ENCODE measurements around the gene PCDHB14. TPM values are rescaled to one million over a fixed set of nuclear protein-coding genes. Genes with fewer than 3 reads are reported as not detected.
"Not testable (repeated sequence)": the region's sequence is repeated elsewhere in the genome, so short reads cannot be mapped to it uniquely, and the experiment has no call there.

The PCDHB14 gene
- total RNA-seq, 1 experiment from 2014 or later: 0.41 TPM

DNA sequence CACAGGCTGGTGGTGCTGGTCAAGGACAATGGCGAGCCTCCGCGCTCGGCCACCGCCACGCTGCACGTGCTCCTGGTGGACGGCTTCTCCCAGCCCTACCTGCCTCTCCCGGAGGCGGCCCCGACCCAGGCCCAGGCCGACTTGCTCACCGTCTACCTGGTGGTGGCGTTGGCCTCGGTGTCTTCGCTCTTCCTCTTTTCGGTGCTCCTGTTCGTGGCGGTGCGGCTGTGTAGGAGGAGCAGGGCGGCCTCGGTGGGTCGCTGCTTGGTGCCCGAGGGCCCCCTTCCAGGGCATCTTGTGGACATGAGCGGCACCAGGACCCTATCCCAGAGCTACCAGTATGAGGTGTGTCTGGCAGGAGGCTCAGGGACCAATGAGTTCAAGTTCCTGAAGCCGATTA is 7.1 kb upstream of the PCDHB14 start:
- H3K4me1 ChIP-seq; H3K4me3 Mint-ChIP-seq (ENCODE audit: unreplicated experiment); POLR2A ChIA-PET; H3K36me3 Mint-ChIP-seq (ENCODE audit: insufficient read depth, unreplicated experiment); H3K36me3 ChIP-seq (ENCODE audit: control insufficient read depth, insufficient read depth, low read length); CTCF ChIA-PET; intact Hi-C loops (cut with micrococcal nuclease; ENCODE audit: unreplicated experiment); H3K27me3 ChIP-seq (replicated peaks; ENCODE audit: control insufficient read depth, insufficient read depth, low read length); DNase-seq; H3K4me1 Mint-ChIP-seq (ENCODE audit: low read depth, unreplicated experiment); H3K4me3 ChIP-seq (ENCODE audit: low read depth, low read length); H3K27me3 Mint-ChIP-seq (ENCODE audit: insufficient read depth, unreplicated experiment); H3K9me3 ChIP-seq; H3K27ac Mint-ChIP-seq (ENCODE audit: unreplicated experiment); BruUV-seq (replicated peaks): not testable (repeated sequence)
- H3K9me3 Mint-ChIP-seq (ENCODE audit: unreplicated experiment): peaks cover 33% of the 10 kb centered on the region

DNA sequence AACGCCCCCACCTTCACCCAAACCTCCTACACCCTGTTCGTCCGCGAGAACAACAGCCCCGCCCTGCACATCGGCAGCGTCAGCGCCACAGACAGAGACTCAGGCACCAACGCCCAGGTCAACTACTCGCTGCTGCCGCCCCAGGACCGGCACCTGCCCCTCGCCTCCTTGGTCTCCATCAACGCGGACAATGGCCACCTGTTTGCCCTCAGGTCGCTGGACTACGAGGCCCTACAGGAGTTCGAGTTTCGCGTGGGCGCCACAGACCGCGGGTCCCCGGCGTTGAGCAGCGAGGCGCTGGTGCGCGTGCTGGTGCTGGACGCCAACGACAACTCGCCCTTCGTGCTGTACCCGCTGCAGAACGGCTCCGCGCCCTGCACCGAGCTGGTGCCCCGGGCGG is 1.7 kb downstream of the PCDHB14 start:
- H3K4me1 Mint-ChIP-seq (ENCODE audit: low read depth, unreplicated experiment); H3K27me3 Mint-ChIP-seq (ENCODE audit: insufficient read depth, unreplicated experiment); BruUV-seq (replicated peaks); intact Hi-C loops (cut with micrococcal nuclease; ENCODE audit: unreplicated experiment); H3K36me3 ChIP-seq (ENCODE audit: control insufficient read depth, insufficient read depth, low read length); H3K4me1 ChIP-seq; H3K9me3 ChIP-seq; H3K4me3 ChIP-seq (ENCODE audit: low read depth, low read length); DNase-seq; H3K27ac Mint-ChIP-seq (ENCODE audit: unreplicated experiment); H3K27me3 ChIP-seq (replicated peaks; ENCODE audit: control insufficient read depth, insufficient read depth, low read length); CTCF ChIA-PET; H3K4me3 Mint-ChIP-seq (ENCODE audit: unreplicated experiment); POLR2A ChIA-PET; H3K36me3 Mint-ChIP-seq (ENCODE audit: insufficient read depth, unreplicated experiment): not testable (repeated sequence)
- H3K9me3 Mint-ChIP-seq (ENCODE audit: unreplicated experiment): peaks cover 40% of the 10 kb centered on the region

GRCh38 chr5:141225421-141225820 is 2.3 kb downstream of the PCDHB14 start:
- H3K4me1 ChIP-seq; H3K4me3 ChIP-seq (ENCODE audit: low read depth, low read length); BruUV-seq (replicated peaks); H3K36me3 Mint-ChIP-seq (ENCODE audit: insufficient read depth, unreplicated experiment); H3K4me1 Mint-ChIP-seq (ENCODE audit: low read depth, unreplicated experiment); H3K27me3 ChIP-seq (replicated peaks; ENCODE audit: control insufficient read depth, insufficient read depth, low read length); H3K27ac Mint-ChIP-seq (ENCODE audit: unreplicated experiment); H3K4me3 Mint-ChIP-seq (ENCODE audit: unreplicated experiment); POLR2A ChIA-PET; DNase-seq; H3K27me3 Mint-ChIP-seq (ENCODE audit: insufficient read depth, unreplicated experiment); H3K9me3 ChIP-seq; H3K36me3 ChIP-seq (ENCODE audit: control insufficient read depth, insufficient read depth, low read length); intact Hi-C loops (cut with micrococcal nuclease; ENCODE audit: unreplicated experiment); CTCF ChIA-PET: not testable (repeated sequence)
- H3K9me3 Mint-ChIP-seq (ENCODE audit: unreplicated experiment): peaks cover 34% of the 10 kb centered on the region

DNA sequence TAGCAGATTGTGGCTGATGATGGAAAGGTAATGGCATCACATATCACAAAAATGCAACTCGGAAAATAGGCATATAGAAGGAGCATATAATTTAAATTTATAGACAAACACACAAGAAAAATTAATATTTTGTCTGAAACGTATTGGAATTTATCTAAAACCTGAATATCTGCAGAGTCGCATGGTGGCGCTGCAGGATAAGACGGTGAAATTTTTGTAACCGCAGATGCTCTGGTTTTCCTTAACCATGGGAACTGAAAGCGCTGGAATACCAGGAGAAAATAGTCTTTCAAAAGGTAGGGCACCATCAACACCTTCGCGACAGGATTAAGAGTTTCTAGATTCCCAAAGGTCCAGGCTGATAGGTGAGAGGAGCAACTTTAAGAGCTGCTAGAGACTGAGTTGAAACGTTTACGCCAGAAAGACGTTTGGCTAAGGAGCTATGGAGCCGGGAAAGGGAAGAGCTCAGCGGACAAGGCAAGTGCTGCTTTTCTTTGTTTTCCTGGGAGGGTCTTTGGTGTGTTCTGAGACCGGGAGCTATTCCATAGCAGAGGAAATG is 11.0 kb downstream of the PCDHB14 start:
- Histone ChIP-seq H3K4me1 (no peaks in the 10 kb centered on the region), H3K9me3 (no peaks in the 10 kb centered on the region; the same call in 1 of the 2 replicates), H3K27me3 (replicated peaks; ENCODE audit: control insufficient read depth, insufficient read depth, low read length) (no peaks in the 10 kb centered on the region), H3K4me3 (ENCODE audit: low read depth, low read length) (no peak overlapping the region), H3K36me3 (ENCODE audit: control insufficient read depth, insufficient read depth, low read length) (no peaks in the 10 kb centered on the region)
- DNase-seq: no peak
- H3K27ac Mint-ChIP-seq (ENCODE audit: unreplicated experiment): no peak overlapping the region
- ChIA-PET POLR2A (no interaction called here), CTCF (no interaction called here)
- no peaks in the 10 kb centered on the region for H3K36me3 Mint-ChIP-seq (ENCODE audit: insufficient read depth, unreplicated experiment)
- H3K4me3 Mint-ChIP-seq (ENCODE audit: unreplicated experiment): no peak overlapping the region
- BruUV-seq (replicated peaks): no TSS peak
- intact Hi-C loops (cut with micrococcal nuclease; ENCODE audit: unreplicated experiment): no loop called here
- no peak for TF ChIP-seq CTCF (IDR thresholded peaks at IDR 0.05; ENCODE audit: insufficient read depth in 1 of 2, low read depth in 1 of 2, low read length in 1 of 2, severe bottlenecking in 1 of 2, unreplicated experiment in 1 of 2)
- no peaks in the 10 kb centered on the region for H3K4me1 Mint-ChIP-seq (ENCODE audit: low read depth, unreplicated experiment)
- H3K9me3 Mint-ChIP-seq (ENCODE audit: unreplicated experiment): peaks cover 37% of the 10 kb centered on the region
- H3K27me3 Mint-ChIP-seq (ENCODE audit: insufficient read depth, unreplicated experiment): no peaks in the 10 kb centered on the region

DNA sequence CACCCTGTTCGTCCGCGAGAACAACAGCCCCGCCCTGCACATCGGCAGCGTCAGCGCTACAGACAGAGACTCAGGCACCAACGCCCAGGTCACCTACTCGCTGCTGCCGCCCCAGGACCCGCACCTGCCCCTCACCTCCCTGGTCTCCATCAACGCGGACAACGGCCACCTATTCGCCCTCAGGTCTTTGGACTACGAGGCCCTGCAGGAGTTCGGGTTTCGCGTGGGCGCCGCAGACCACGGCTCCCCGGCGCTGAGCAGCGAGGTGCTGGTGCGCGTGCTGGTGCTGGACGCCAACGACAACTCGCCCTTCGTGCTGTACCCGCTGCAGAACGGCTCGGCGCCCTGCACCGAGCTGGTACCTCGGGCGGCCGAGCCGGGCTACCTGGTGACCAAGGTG is 12.8 kb downstream of the PCDHB14 start:
- CTCF ChIA-PET; H3K4me1 Mint-ChIP-seq (ENCODE audit: low read depth, unreplicated experiment); H3K4me3 Mint-ChIP-seq (ENCODE audit: unreplicated experiment): not testable (repeated sequence)

More for the DNA sequence above, 12.8 kb downstream of the PCDHB14 start:
- H3K27me3 Mint-ChIP-seq (ENCODE audit: insufficient read depth, unreplicated experiment); H3K9me3 ChIP-seq; H3K27ac Mint-ChIP-seq (ENCODE audit: unreplicated experiment); H3K36me3 Mint-ChIP-seq (ENCODE audit: insufficient read depth, unreplicated experiment); H3K36me3 ChIP-seq (ENCODE audit: control insufficient read depth, insufficient read depth, low read length); intact Hi-C loops (cut with micrococcal nuclease; ENCODE audit: unreplicated experiment); POLR2A ChIA-PET; DNase-seq; BruUV-seq (replicated peaks); H3K4me1 ChIP-seq; H3K4me3 ChIP-seq (ENCODE audit: low read depth, low read length); H3K27me3 ChIP-seq (replicated peaks; ENCODE audit: control insufficient read depth, insufficient read depth, low read length): not testable (repeated sequence)
- peaks cover 54% of the 10 kb centered on the region for H3K9me3 Mint-ChIP-seq (ENCODE audit: unreplicated experiment)

All from Caco-2 (cell line).